Natural killer cell treated with Interleukin-12 subunit alpha and Interleukin-12 subunit beta and Interleukin-15 and Interleukin-18, amount 100 ng/mL, for 72 hours (primary cell): ENCODE data around the gene UNC93B1. TPM values are rescaled to one million over a fixed set of nuclear protein-coding genes. Genes with fewer than 3 reads are reported as not detected.

ENCODE experiments used
- ATAC-seq, 2 donors: fragments of 150-1000 bp; cut with Tn5 transposase in 1 of 2; sonication (Bioruptor Pico), chemical (Tn5 transposase) in 1 of 2; 2 replicates each; pipeline ENCODE4 v1.10.0; 2021
- DNase-seq: peaks from one replicate; pipeline ENCODE4 v3.0.0; 2022; ENCODE audit warnings: low spot score
- H3K27ac Mint-ChIP-seq, 2 donors: 1 replicate in 1 of 2; 2 replicates in 1 of 2; pipeline ENCODE4 v1.8.0; 2022; ENCODE audit warnings: mixed read lengths in 2 of 2, mild to moderate bottlenecking in 1 of 2, moderate library complexity in 1 of 2
- H3K27me3 Mint-ChIP-seq, 2 donors: 1 replicate in 1 of 2; 2 replicates in 1 of 2; pipeline ENCODE4 v1.8.0; 2022; ENCODE audit warnings: mixed read lengths in 2 of 2
- H3K36me3 Mint-ChIP-seq: one replicate; pipeline ENCODE4 v1.8.0; 2022; ENCODE audit warnings: mixed read lengths
- H3K4me1 Mint-ChIP-seq, 2 donors: 1 replicate in 1 of 2; 2 replicates in 1 of 2; pipeline ENCODE4 v1.8.0; 2022; ENCODE audit warnings: low read depth in 2 of 2, mixed read lengths in 2 of 2, mild to moderate bottlenecking in 1 of 2
- H3K4me3 Mint-ChIP-seq: one replicate; pipeline ENCODE4 v1.8.0; 2022; ENCODE audit warnings: mixed read lengths
- H3K9me3 Mint-ChIP-seq: 2 replicates; pipeline ENCODE4 v1.8.0; 2022; ENCODE audit warnings: mixed read lengths
- total RNA-seq, 2 donors: library from RNA; stranded (reverse); gene quantifications; one replicate each; pipeline ENCODE4 v1.2.3, GENCODE V29; 2022

UNC93B1 gene
- total RNA-seq, 2 donors from 2014 or later, result 13.5 to 13.6 TPM

GRCh38 chr11:68012044-68012842 is 8.3 kb upstream of the UNC93B1 start:
- Mint-ChIP-seq H3K4me3 (no peak overlapping the region), H3K36me3 (no peaks in the 10 kb centered on the region), H3K27me3 (no peaks in the 10 kb centered on the region), H3K27ac (peak overlapping the region in 1 of 2 donors; percentile 33), H3K4me1 (peaks cover 11 to 21% of the 10 kb centered on the region in 2 donors), H3K9me3 (no peaks in the 10 kb centered on the region)
- DNase-seq, result no peak
- ATAC-seq, result no peak

- ATAC-seq (no peak), DNase-seq (no peak)
- H3K27me3 Mint-ChIP-seq, result no peaks in the 10 kb centered on the region
- peaks cover 11 to 21% of the 10 kb centered on the region in 2 donors for H3K4me1 Mint-ChIP-seq
- peak overlapping the region in 1 of 2 donors; percentile 33 for H3K27ac Mint-ChIP-seq
- H3K9me3 Mint-ChIP-seq, result no peaks in the 10 kb centered on the region
- H3K36me3 Mint-ChIP-seq, result no peaks in the 10 kb centered on the region
- no peak overlapping the region for H3K4me3 Mint-ChIP-seq
These were observed 7.4 kb upstream of the UNC93B1 start for GRCh38 chr11:68011051-68011943.

GRCh38 chr11:68010090-68011041 is 6.5 kb upstream of the UNC93B1 start, which contains the start of gene ALDH3B1:
TSS of gene ALDH3B1 (plus strand) at chr11:68010327. CDS start at chr11:68015298, 4,971 bp downstream.
- peak within 1 kb of the TSS; percentile 11 for H3K4me3 Mint-ChIP-seq
- ATAC-seq (peak; percentile 76 to 87), DNase-seq (peak; percentile 71)
- H3K36me3 Mint-ChIP-seq, result no peaks in the 10 kb centered on the region
- no peaks in the 10 kb centered on the region for H3K9me3 Mint-ChIP-seq
- peak within 1 kb of the TSS; percentile 15 to 73 for H3K27ac Mint-ChIP-seq
- no peaks in the 10 kb centered on the region for H3K27me3 Mint-ChIP-seq
- H3K4me1 Mint-ChIP-seq, result peaks cover 11 to 21% of the 10 kb centered on the region in 2 donors

GRCh38 chr11:68009391-68010089 is 5.6 kb upstream of the UNC93B1 start:
- Mint-ChIP-seq H3K4me1 (peaks cover 17 to 26% of the 10 kb centered on the region in 2 donors), H3K4me3 (peak overlapping the region; percentile 11), H3K27ac (peak overlapping the region; percentile 15 to 73), H3K36me3 (no peaks in the 10 kb centered on the region), H3K27me3 (no peaks in the 10 kb centered on the region), H3K9me3 (no peaks in the 10 kb centered on the region)
- no peak for ATAC-seq
- no peak for DNase-seq

- H3K27me3 Mint-ChIP-seq, result no peaks in the 10 kb centered on the region
- no peak for ATAC-seq
These were observed 4.8 kb upstream of the UNC93B1 start for GRCh38 chr11:68008381-68009337.

GRCh38 chr11:68007498-68008380 is 3.8 kb upstream of the UNC93B1 start:
- Mint-ChIP-seq H3K4me1 (peaks cover 20 to 27% of the 10 kb centered on the region in 2 donors), H3K27ac (no peak overlapping the region), H3K9me3 (no peaks in the 10 kb centered on the region), H3K27me3 (no peaks in the 10 kb centered on the region), H3K4me3 (no peak overlapping the region), H3K36me3 (no peaks in the 10 kb centered on the region)
- ATAC-seq (no peak), DNase-seq (no peak)

More at GRCh38 chr11:68008381-68009337, 4.8 kb upstream of the UNC93B1 start:
- Mint-ChIP-seq H3K27ac (peak overlapping the region; percentile 15 to 73), H3K9me3 (no peaks in the 10 kb centered on the region), H3K4me1 (peaks cover 17 to 24% of the 10 kb centered on the region in 2 donors), H3K36me3 (no peaks in the 10 kb centered on the region), H3K4me3 (peak overlapping the region; percentile 11)
- no peak for DNase-seq

GRCh38 chr11:68006606-68007166 is 2.8 kb upstream of the UNC93B1 start:
- Mint-ChIP-seq H3K36me3 (no peaks in the 10 kb centered on the region), H3K4me3 (no peak overlapping the region), H3K27me3 (no peaks in the 10 kb centered on the region), H3K9me3 (no peaks in the 10 kb centered on the region), H3K27ac (no peak overlapping the region), H3K4me1 (peaks cover 20 to 27% of the 10 kb centered on the region in 2 donors)
- no peak for DNase-seq
- no peak for ATAC-seq

GRCh38 chr11:68004551-68005335 is 846 bp upstream of the UNC93B1 start:
- peaks cover 19 to 20% of the 10 kb centered on the region in 2 donors for H3K4me1 Mint-ChIP-seq
- no peaks in the 10 kb centered on the region for H3K27me3 Mint-ChIP-seq
- peak overlapping the region; percentile 75 for H3K4me3 Mint-ChIP-seq
- no peak overlapping the region for H3K27ac Mint-ChIP-seq
- H3K9me3 Mint-ChIP-seq, result no peaks in the 10 kb centered on the region
- ATAC-seq (no peak), DNase-seq (no peak)
- H3K36me3 Mint-ChIP-seq, result no peaks in the 10 kb centered on the region

GRCh38 chr11:68002938-68003845 is 705 bp downstream of the UNC93B1 start:
- Mint-ChIP-seq H3K27me3 (no peaks in the 10 kb centered on the region), H3K36me3 (no peaks in the 10 kb centered on the region), H3K9me3 (no peaks in the 10 kb centered on the region), H3K27ac (peak overlapping the region in 1 of 2 donors; percentile 61), H3K4me3 (peak overlapping the region; percentile 75), H3K4me1 (peaks cover 15% of the 10 kb centered on the region in 2 donors)
- DNase-seq (no peak), ATAC-seq (peak; percentile 37 to 57)
